ENCODE measurements around the gene TAF1.

GRCh38 chrX:71365875-71366673 is at the start of gene TAF1:
- TF ChIP-seq CTCF (IDR thresholded peaks at IDR 0.05) (no peak), POLR2A (IDR thresholded peaks at IDR 0.05) (peak in 1 of 2 donors; percentile 70)
